ENCODE results near the gene EN1.

EN1 gene

DNA sequence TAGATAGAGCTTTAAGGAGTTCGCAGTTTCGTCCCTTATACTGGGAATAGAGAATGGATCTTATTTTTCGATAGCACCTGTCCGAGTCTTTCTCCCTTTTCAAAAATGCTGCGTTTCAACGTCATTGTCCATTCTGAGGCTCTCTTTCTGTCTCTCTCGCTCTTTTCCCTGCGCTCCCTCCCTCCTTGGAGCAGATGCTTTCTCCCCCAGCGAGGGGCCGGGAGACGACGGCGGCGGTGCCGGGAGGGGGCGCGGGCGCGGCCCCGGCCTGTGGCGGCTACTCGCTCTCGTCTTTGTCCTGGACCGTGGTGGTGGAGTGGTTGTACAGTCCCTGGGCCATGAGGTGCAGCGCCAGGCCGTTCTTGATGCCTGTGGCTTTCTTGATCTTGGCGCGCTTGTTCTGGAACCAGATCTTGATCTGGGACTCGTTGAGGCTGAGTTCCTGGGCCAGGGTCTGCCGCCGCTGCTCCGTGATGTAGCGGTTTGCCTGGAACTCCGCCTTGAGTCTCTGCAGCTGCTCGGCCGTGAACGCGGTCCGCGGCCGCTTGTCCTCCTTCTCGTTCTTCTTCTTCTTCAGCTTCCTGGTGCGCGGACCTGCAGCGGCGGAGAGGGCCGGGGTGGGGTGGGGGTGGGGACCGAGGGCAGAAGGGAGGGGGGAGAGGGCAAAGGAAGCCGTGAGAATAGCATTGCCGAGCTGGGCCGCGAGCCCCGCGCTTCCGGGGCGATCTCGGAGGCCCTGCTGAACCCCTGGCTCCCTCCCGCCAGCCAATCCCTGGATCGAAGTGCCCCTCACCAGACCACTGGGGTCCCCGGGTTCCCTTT lies 4.6 kb downstream of the EN1 start:
- no peak for DNase-seq

DNA sequence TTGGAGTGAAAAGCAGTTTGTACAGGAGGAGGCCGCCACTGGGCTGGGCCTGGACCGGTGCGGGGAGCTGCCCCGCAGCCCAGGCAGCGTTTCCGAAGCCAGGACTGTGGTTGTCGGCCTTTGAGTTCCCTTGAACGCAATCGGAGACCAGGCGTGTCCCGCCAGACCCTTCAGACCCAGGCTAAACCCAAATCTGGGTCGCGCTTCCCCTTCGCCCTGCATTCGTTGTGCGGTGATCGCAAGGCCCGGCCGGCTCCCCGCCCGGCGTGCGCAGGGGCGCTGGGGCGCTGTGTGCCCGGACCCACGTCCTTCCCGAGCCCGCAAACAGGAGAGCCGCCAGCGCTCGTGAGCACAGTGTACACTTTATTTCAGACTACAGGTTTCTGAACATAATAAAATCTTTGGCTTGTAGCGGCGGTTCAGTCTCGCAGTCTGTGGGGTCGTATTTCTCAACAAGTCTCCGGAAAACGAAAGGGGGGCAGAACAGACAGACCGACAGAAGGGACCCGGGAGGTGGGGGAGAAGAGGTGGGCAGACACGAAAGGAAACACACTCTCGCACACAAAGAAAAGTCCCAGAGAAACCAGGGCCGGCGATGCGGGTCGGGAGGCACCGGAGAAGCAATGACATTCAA lies 5.5 kb downstream of the EN1 start:
- no peak for DNase-seq

DNA sequence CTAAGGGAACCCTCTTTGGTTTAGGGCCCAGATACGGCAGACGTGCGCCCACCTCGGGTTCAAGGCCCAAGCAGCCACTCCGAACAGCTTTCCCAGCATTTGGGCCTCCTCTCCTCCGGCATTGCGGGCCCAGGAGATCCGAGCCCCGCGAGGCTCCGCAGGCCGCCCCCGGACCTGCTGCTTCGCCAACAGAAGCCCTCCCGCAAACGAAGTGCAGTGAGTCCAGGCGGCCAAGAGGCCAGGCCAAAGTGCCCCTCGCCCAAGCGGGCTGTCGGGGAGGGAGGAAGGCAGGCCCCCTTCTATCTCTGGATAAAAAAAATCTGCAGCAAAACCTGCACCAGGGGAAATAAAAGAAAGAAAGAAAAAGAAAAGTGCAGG lies 6.0 kb downstream of the EN1 start:
- DNase-seq: no peak

DNA sequence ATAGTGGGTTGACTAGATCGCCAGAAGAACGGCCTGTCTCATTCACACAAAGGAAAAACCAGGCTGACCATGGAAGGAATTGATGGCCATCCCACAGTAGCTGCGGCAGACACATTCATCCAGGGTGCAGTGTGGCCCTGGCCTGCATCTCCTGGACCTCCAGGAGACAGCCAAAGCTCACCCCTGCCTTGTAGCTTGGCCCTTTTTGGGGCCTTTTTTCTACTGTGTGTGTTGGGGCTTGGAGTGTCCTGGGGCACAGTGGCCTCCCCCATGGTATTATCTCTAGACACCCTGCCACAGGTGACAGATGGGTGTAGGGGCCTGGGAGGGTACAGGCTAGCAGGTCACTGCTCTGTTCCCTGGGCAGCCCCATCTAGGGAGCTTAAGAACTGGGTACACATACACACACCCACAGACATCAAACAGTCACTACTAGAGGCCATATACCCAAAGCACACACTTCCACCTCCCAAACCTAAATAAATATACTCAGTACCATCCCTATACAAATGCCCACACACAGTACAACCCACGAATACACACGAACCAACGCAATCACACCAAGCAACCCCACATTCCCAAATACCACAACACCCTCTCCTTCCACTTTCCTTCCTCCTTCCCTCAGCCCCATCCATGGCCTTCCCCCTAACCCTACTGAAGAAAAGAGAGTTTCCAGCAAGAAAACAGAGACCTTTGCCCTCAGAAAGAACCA lies 8.6 kb downstream of the EN1 start:
- DNase-seq: no peak

DNA sequence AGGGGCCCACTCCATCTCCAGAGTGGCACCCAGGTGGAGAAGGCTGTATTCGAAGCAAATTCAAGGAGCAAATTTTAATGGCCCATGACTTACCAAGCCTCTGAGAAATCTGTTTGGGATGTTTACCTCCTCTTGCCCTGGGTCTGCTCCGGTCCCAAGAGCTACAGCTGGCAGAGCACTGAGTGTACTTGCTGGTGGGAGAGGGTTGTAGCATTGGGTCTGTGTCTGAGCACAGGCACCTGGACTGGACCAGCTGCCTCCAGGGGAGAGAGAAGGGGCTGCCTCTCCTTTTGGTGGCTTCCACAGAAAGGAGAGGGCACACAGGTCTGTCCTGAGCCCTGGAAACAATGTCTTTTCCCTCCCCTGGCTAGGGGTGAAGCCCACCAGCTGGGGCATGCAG lies 9.8 kb downstream of the EN1 start:
- DNase-seq: no peak

DNA sequence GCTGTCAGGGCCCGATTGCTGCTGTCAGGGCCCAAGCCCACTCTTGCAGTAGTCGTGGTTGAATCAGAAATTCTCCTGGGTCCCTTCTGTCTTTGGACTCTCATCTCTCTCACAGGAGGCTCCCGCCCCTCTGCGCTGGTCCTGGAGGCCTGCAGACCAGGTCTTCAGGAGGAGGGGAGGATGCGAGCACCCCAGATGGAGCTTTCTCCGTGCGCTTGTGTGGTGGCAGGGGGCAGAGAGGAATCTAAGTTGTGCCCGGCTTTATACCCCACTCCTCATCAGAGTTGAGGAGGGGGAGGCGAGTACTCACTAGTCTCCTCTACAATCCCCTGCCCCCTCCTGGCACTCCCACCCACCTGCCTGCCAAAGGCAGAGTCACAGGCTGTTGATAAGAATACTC lies 10.4 kb downstream of the EN1 start:
- no peak for DNase-seq

DNA sequence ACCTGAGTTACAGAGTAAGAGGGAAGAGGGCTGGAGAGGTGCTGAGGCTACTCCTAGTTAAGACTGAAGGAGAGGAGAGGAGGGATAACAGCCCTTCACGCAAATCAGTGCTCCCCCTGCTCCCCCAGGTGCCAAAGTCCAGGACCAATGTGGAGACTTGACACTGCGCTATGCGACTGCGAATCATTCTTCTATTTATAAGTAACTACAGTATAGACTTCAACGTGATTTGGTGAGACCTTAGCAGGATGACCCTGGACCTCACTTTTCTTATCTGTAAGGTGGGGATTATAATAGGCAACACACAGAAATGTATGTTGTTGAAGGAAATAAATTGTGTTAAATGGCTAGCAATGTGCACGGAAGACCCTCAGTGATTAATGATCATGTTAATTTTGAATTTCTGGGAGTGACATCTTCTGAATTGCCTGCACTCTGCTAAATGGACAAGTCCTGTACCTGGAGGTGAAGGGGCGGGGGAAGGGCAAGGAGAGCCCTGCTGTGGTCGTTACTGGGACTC lies 11.0 kb downstream of the EN1 start:
- DNase-seq: no peak

DNA sequence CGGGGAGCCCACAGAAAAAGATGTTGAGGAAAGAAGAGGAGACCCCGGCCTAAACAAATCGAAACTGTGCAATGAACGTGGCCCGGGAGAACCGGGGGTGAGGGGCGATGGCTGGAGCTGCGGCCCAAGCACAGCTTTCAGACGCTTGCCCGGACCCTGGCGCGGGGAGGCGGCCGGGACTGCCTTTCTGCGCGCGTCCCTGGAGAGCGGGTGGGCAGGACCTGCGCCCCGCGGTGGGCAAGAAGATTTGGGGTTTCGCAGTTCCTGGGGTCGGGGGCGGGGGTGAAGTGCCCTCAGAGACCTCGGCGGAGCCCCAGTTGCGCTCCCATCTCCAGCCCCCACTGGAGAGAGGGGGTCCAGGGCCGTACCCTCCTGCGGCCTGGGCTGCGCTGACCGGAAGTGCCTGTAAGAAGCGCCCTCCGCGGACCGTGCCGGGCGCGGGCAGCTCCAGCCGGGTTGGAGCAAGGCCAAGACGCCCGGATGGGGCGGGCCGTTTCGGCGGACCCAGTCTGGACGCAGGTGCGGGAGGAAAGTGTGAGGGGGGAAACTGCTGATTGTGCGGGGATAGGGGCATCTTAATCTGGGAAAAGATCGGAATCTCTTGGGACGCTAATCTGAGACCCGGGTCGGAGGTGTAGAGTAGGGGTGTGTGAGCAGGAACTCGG lies 11.6 kb downstream of the EN1 start:
- no peak for DNase-seq

DNA sequence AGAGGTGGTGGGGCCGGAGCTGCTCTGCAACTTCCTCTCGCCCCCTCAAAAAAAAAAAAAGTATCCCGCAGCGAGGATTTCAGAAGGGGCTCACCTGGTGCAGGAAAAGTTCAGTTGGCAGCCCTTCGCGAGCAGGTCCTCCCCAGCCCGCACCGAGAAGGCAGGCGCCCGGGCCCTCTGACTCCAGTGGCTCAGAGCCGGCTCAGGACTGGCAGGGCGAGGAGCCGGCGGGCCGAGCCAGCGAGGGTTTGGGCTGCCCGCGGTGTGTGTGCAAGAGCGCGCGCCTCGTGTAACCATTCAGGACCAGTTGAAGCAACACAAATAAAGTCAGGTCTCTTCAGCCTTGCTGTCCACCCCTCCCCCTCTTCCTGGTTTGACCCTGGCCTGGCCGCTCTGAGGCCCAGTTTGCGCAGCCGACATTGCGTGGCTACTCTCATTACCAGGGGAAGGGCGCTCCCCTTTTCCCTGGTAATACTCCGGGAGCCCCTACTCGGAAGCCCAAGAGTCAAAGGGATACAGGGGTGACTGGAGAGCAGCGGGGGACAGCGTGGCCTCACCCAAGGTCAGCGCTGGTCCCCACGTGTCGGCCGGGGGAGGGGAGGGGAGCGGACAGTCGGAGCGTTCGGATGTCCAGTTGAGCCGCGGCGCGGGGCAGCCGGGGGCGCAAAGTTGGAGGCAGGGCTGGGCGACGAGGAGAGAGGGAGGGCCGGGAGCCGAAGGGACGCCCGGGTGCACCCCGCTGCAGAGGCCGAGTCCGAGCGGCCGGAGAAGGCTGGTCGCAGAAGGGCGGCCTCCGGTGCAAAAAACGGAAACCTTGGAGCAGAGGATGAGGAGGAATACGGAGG lies 12.3 kb downstream of the EN1 start:
- DNase-seq: no peak

DNA sequence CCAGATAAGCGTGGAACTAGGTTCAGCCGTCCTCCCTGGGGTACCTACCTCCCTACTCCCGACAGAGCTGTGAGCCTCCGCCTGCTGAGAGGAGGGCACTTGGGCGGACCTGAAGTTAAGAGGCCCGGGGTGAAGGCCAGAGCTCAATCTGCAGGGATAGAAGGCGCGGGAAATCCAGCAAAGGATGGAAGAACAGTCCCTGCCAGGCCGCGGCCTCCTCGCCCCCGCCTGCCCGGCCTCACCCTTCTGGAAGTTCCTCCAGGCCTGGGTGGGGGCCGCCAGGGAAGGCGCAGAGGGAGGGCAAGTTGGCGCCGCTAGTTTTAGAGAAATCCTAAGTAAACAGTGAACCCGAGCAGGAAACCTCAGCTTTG lies 13.0 kb downstream of the EN1 start:
- DNase-seq: no peak

DNA sequence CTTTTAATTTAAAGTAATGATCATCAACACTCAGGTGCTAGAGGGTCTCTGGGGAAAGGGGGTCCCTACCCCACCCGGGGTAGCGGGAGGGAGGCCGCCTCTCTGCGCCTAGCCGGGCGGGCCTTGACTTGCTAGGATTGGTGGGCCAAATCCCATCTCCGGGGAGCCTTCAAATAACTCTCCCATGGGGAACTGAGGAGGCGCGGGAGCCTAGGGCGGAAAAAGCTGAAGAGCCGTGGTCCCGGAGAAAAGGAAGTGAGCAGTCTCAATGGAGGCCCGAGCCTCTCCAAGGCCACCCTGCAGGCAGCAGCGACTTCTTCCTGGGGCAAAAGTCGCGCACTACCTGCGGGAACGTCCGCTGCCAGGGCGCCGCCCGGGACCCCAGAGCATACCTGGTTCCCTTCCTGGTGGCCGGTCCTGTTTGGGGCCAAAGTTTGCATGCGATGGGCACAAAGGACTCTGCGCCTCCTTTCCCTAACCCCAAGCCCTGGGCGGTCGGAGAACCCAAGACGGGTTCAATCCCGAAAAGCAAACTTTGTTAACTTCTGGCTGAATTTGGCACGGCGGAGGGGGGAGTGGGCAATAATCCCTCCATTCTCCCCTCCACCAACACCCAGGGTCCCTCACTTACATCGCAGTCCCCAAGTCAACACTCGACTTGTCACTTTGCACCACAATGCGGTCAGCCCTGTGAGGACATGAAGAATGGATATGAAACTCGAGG lies 13.6 kb downstream of the EN1 start:
- DNase-seq: no peak

DNA sequence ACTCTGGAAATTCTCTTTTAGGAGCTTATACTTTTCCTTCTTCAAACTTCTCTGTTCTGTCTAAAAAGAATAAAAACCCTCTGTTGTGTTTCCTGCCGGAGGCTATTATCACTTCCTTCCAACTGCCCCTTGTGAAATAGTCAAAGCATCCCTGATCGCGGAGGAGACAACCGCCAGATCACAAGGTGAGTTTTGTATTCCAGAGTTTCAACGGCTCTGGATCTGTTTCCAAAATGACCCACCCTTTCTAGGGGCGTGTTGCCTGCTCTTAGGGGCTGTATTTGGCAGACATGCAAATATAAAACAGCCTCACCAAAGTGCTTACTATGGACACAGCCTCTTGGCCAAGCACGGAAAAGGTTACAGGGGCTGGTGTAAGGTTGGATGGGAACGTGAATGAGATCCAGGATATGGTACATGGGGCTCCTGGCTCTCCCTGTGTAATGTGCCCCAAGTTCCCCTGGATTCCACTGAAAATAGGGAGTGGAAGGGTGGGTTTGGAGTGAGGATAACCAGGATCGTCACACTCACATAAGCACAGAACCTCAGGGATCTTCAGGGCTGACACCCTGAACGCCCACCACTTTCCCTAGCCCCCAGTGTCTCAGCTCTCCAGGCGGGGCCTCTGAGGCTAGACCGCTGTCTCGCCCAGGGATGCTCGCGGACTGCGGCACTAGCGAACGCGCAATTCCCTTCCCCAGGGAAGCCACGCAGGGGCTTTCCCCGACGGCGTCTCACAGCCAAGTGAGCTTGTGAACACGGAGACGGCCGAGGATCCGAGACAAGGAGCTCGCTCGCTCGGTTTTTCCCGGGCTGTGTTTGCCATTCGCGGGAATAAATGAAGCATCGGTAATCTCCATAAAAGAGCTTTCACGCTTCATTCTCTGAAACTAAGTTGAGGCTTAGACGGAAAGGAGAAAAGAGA lies 14.4 kb downstream of the EN1 start:
- DNase-seq: no peak

DNA sequence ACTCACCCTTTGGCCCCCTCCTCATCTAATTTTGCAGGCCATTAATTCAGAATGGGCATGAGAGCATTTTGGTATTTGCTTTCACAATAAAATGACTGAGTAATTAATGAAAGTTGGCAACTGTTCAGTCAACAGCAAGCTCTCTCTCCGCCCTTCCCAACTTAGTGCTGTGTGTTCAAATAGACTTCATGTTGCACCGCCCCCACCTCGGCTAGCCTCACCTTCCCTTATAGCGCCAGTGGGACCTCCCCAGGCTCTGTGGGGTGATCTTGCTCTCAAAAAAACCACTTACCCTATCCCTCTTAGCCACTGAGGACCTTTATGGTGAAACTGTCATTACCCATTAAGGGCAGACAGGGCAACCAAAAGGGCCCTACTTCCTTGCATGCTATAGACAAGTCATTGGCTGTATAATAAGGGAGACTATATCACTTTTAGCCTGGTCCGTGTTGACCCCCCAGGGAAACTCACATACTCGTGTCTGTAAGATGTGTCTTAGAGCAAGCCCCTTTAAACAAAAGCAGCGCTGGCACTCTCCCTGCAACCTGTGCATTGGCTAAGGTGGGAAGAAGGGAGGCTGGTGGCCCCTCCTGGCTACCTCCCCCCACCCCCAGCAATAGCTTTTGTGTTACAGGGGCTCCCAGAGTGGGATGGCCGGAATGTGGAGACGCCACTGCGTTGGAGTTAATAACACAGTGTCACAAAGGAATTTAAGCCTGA lies 15.2 kb downstream of the EN1 start:
- no peak for DNase-seq

DNA sequence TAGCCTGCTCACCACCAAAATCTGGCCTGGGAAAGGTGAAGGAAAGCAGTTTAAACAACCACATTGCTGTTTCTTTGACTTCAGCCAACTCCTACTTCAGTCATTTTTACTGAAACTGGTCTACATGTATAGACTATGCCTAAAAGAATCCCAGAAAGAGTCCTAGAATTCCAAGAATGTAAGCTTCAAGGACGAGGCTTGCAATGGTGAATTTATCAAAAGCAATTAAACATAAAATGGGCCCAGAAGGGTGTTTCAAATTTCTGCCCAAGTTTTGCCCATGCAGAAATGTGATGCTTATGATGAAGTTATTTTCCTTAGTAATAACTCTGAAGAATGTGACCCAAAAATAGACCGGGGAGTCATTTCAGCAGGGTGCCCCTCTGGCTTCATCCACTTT lies 16.6 kb downstream of the EN1 start:
- no peak for DNase-seq

DNA sequence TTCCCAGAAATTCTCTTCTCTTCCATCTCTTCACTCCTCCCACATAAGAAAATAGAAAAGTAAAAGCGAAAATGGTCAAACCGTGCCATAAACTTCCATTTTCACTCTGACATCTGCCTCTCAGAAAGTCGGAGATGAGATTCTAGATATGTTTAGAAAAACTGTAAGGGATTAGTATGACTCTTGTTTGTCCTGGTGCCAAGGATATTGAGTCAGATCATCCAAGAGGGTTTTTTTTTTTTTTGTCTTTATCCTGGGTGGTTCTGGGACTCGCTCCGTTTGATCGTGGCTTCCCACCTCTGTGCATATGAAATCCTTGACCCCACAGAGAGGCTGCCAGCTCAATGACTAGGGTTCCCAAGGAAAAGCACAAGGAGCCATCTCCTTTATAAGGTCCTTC lies 17.3 kb downstream of the EN1 start:
- no peak for DNase-seq

DNA sequence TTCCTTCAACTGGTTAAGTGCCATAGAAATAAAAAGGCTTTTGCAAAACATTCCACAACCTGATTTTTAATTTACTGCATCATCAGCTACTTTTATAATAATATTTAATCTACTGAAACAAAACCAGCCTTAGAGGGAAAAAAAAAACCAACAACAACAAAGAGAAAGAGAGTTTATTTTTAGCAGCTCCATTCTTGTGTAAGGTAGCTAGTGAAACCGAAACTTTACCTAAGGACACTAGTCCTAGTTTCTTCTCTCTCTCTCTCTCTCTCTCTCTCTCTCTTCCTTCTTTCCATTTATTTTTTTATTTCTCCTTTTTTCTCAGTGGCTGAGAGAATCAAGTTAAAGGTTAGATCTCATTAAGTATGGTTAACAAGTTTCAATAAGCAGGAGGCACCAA lies 21.4 kb downstream of the EN1 start:
- no peak for DNase-seq

DNA sequence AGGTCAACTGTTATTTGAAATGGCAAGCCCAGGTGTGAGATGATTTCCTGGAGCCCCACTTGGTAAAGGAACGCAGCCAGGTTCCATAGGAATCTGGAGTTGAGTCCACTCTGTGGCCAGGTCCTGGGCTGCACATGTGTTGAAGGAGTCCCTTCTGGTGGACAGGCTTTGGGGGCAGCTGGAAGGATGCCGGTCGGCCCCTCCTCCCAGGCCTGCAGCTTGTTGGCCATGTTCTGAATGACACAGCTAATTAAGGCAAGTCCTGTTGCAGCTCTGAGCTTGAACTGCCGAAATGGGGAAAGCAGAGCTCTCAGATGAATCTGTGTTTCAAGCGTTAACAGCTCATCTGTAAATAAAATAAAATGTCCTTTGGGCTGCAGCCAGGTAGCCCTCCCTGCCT lies 23.8 kb downstream of the EN1 start:
- no peak for DNase-seq

DNA sequence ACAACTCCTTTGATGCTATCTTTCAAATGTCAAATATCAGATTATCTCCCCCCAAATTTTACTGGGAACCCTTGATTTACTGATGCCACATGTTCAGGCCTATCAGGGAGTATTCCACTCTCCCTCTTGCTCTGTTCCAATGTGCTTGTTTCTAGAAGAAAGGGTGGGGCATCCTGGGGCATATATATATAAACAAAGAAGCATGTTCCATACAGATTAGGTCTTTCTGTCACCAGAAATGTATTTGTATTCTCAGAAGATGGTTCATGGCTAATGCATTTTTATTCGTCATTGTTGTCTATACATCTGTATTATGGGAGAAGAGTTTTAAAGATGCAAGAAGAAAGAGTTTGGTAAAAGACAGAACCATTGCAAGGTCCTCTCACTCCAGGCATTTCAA lies 24.9 kb downstream of the EN1 start:
- no peak for DNase-seq

DNA sequence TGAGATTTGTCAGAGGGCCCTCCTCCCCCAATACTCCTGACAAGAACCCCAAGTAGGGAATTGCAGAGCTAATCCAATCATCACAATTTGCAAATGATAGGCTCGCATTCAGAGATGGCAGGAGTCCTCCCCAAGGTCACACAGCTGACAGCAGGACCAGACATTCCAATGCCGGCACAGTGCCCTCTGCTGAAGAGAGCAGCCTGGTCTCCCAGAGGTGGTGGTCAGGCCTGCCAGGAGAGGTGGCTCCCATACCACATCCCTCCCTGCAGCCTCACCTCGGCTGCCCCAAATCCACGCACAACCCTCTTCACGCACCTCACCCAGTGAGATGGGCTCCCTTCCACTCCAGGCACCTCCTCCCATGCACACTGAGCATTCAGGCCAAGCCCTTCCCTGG lies 25.4 kb downstream of the EN1 start:
- no peak for DNase-seq

DNA sequence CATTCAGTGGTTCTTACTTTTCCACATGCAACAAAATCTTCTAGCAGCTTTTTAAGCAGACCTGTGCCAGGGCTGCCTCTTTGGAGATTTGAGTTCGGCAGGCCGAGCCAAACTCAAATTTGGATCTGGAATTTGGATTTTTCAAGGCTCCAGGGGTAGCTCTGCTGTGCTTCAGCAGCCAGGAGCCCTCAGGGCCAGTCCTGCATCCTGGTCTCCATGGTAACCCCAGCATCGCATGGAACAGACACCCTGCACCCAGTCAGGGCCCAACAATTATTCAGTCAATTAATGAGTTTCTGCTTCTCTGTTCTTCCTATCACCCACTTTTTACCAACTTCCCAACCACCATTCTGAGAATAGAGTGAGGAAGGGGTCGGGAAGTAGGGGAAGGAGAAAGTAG lies 30.0 kb downstream of the EN1 start:
- DNase-seq: no peak

Data from stimulated activated naive CD4-positive, alpha-beta T cell (primary cell).